GM23248 (cell line): Measurements from ENCODE around the gene TCAIM.

ENCODE experiments used
- EZH2 ChIP-seq: fragments of 200-600 bp; sonication (generic); IDR thresholded peaks from 2 replicates; pipeline ENCODE4 v1.6.1; 2018; ENCODE audit warnings: antibody characterized with exemption, mild to moderate bottlenecking; ENCODE audit not compliant: insufficient read depth, poor library complexity, severe bottlenecking
- EZH2phosphoT487 ChIP-seq: fragments of 200-600 bp; sonication (generic); IDR thresholded peaks from 2 replicates; pipeline ENCODE4 v1.6.1; 2018; ENCODE audit warnings: antibody characterized with exemption, moderate library complexity, mild to moderate bottlenecking, low read depth; ENCODE audit not compliant: insufficient read depth

GRCh38 chr3:44454258-44454657 is 115.7 kb downstream of the TCAIM start:
- no peak for TF ChIP-seq EZH2phosphoT487
- TF ChIP-seq EZH2 = no peak
